Liver (tissue), 9 donors: ENCODE measurements around the gene GPD1. TPM values are rescaled to one million over a fixed set of nuclear protein-coding genes. Genes with fewer than 3 reads are reported as not detected.

Experiments
- DNase-seq: peaks from one replicate; pipeline ENCODE4 v3.0.0-alpha.2; 2017; ENCODE audit warnings: low spot score
- H3K27ac ChIP-seq, 2 donors: one replicate each; pipeline ENCODE4 v1.7.0; 2013; ENCODE audit warnings: inconsistent platforms in 2 of 2, low read length in 2 of 2, control low read depth in 1 of 2, low read depth in 1 of 2, mild to moderate bottlenecking in 1 of 2
- H3K27me3 ChIP-seq, 4 donors: one replicate each; pipeline versions ENCODE4 v1.6.1 to v1.7.0; 2013; ENCODE audit warnings: low read length in 3 of 4, inconsistent platforms in 1 of 4, mild to moderate bottlenecking in 1 of 4, moderate library complexity in 1 of 4; ENCODE audit not compliant: control insufficient read depth in 4 of 4, insufficient read depth in 4 of 4
- H3K36me3 ChIP-seq, 4 donors: one replicate each; pipeline versions ENCODE4 v1.6.1 to v1.7.0; 2013; ENCODE audit warnings: low read length in 3 of 4, mild to moderate bottlenecking in 3 of 4, low read depth in 1 of 4, moderate library complexity in 1 of 4; ENCODE audit not compliant: control insufficient read depth in 4 of 4, insufficient read depth in 3 of 4
- H3K4me1 ChIP-seq, 4 donors: one replicate each; pipeline versions ENCODE4 v1.6.1 to v1.7.0; 2013; ENCODE audit warnings: low read length in 3 of 4, mild to moderate bottlenecking in 3 of 4, moderate library complexity in 1 of 4; ENCODE audit not compliant: control insufficient read depth in 4 of 4, insufficient read depth in 4 of 4
- H3K4me3 ChIP-seq, 3 donors: one replicate each; pipeline versions ENCODE4 v1.6.1 to v1.7.0; 2013; ENCODE audit warnings: low read length in 3 of 3, control low read depth in 1 of 3, low read depth in 1 of 3, mild to moderate bottlenecking in 1 of 3
- H3K9ac ChIP-seq, 2 donors: one replicate each; pipeline ENCODE4 v1.7.0; 2013; ENCODE audit warnings: low read length in 2 of 2, mild to moderate bottlenecking in 2 of 2, moderate library complexity in 2 of 2, control low read depth in 1 of 2, low read depth in 1 of 2
- H3K9me3 ChIP-seq, 4 donors: one replicate each; pipeline versions ENCODE4 v1.6.1 to v1.7.0; 2013; ENCODE audit warnings: low read length in 3 of 4; ENCODE audit not compliant: control insufficient read depth in 4 of 4
- EGR1 ChIP-seq, 2 donors: IDR thresholded peaks; 2 replicates each; pipeline ENCODE4 v1.6.1; 2016 to 2018; ENCODE audit warnings: antibody characterized with exemption in 2 of 2, low read depth in 2 of 2
- FOXA1 ChIP-seq: IDR thresholded peaks from 2 replicates; pipeline ENCODE4 v1.6.1; 2016; ENCODE audit warnings: antibody characterized with exemption
- FOXA2 ChIP-seq: IDR thresholded peaks from 2 replicates; pipeline ENCODE4 v1.6.1; 2016; ENCODE audit warnings: antibody characterized with exemption
- GABPA ChIP-seq, 2 donors: IDR thresholded peaks in 1 of 2; conservative IDR thresholded peaks in 1 of 2; 2 replicates each; pipeline ENCODE4 v1.6.1; 2016; ENCODE audit warnings: antibody characterized with exemption in 2 of 2, mild to moderate bottlenecking in 1 of 2, moderate library complexity in 1 of 2
- HNF4A ChIP-seq, 2 donors: conservative IDR thresholded peaks; 2 replicates each; pipeline ENCODE4 v1.6.1; 2016; ENCODE audit warnings: antibody characterized with exemption in 2 of 2, mild to moderate bottlenecking in 2 of 2
- HNF4G ChIP-seq: IDR thresholded peaks from 2 replicates; pipeline ENCODE4 v1.6.1; 2016; ENCODE audit warnings: antibody characterized with exemption
- JUND ChIP-seq, 2 donors: IDR thresholded peaks; 2 replicates each; pipeline ENCODE4 v1.6.1; 2016; ENCODE audit warnings: antibody characterized with exemption in 2 of 2
- MAX ChIP-seq: IDR thresholded peaks from 2 replicates; pipeline ENCODE4 v1.6.1; 2016; ENCODE audit warnings: antibody characterized with exemption
- NR2F2 ChIP-seq: IDR thresholded peaks from 2 replicates; pipeline ENCODE4 v1.6.1; 2016; ENCODE audit warnings: antibody characterized with exemption
- RAD21 ChIP-seq, 2 donors: IDR thresholded peaks; 2 replicates each; pipeline ENCODE4 v1.6.1; 2016; ENCODE audit warnings: antibody characterized with exemption in 2 of 2, mild to moderate bottlenecking in 2 of 2
- RXRA ChIP-seq, 2 donors: IDR thresholded peaks; 2 replicates each; pipeline ENCODE4 v1.6.1; 2017 to 2018; ENCODE audit warnings: antibody characterized with exemption in 2 of 2, mild to moderate bottlenecking in 1 of 2
- SP1 ChIP-seq: IDR thresholded peaks from 2 replicates; pipeline ENCODE4 v1.6.1; 2018; ENCODE audit warnings: antibody characterized with exemption, mild to moderate bottlenecking
- TAF1 ChIP-seq: conservative IDR thresholded peaks from 2 replicates; pipeline ENCODE4 v1.6.1; 2016; ENCODE audit warnings: antibody characterized with exemption, mild to moderate bottlenecking
- YY1 ChIP-seq: IDR thresholded peaks from 2 replicates; pipeline ENCODE4 v1.6.1; 2016; ENCODE audit warnings: antibody characterized with exemption, mild to moderate bottlenecking
- ZBTB33 ChIP-seq: IDR thresholded peaks from 2 replicates; pipeline ENCODE4 v1.6.1; 2016; ENCODE audit warnings: antibody characterized with exemption
- WGBS: extraction: QIAGEN DNeasy Blood & Tissue Kit; methylation state at CpG from one replicate; pipeline ENCODE4 v1.1.7; 2013; 5-methylcytosine and 5-hydroxymethylcytosine counted together
- polyA plus RNA-seq, 2 donors: library from polyadenylated mRNA; stranded (reverse) in 1 of 2; unstranded in 1 of 2; fragments of 200-250 nt in 1 of 2; fragments of >200 nt in 1 of 2; fragmentation: Nextera tagmentation in 1 of 2; extraction: Ambion mirVana in 1 of 2; gene quantifications; one replicate each; pipeline versions ENCODE4 v1.2.1 to v1.2.3, GENCODE V29; 2013 to 2015
- total RNA-seq, 2 donors: library from RNA; depleted of rRNA; stranded (reverse); fragments of >200 nt; gene quantifications; one replicate each; pipeline ENCODE4 v1.2.3, GENCODE V29; 2014
- TF ChIP-seq, protein P1 (sequence below): fragments of 150-350 bp; IDR thresholded peaks from 2 replicates; pipeline ENCODE4 v1.5.1; 2017; ENCODE audit warnings: improper control_type of control experiment, low read depth, low read length; ENCODE audit not compliant: missing input control
- donor health status: healthy.
- donor health status: healthy.
- donor health status: healthy.
- donor health status: healthy.
- donor health status: healthy.

Gene GPD1
- total and polyA plus RNA-seq, 4 donors: 12.0 to 323 (median 85.6) TPM

GRCh38 chr12:50060120-50060468 lies 43.7 kb upstream of the GPD1 start:
- Histone ChIP-seq H3K9ac (no peak overlapping the region), H3K4me1 (peaks cover 7 to 20% (median 10%) of the 10 kb centered on the region in 4 donors), H3K27me3 (peaks cover 0 to 2% (median 0%) of the 10 kb centered on the region in 4 donors), H3K4me3 (no peak overlapping the region), H3K9me3 (no peaks in the 10 kb centered on the region), H3K27ac (no peak overlapping the region), H3K36me3 (no peaks in the 10 kb centered on the region)
- TF ChIP-seq HNF4A (conservative IDR thresholded peaks at IDR 0.05): no peak
- DNase-seq: no peak
- 68% methylated on average over 4 of the region's 4 CpGs for WGBS

GRCh38 chr12:50061171-50061570 lies 42.6 kb upstream of the GPD1 start:
- H3K27ac ChIP-seq: no peak overlapping the region
- no peak for TF ChIP-seq JUND (IDR thresholded peaks at IDR 0.05)
- no peak for TF ChIP-seq HNF4G
- TF ChIP-seq FOXA1: no peak
- peaks cover 0 to 2% (median 0%) of the 10 kb centered on the region in 4 donors for H3K27me3 ChIP-seq
- DNase-seq: no peak
- peaks cover 3 to 15% (median 9%) of the 10 kb centered on the region in 4 donors for H3K4me1 ChIP-seq
- WGBS: 77% methylated on average over 2 of the region's 2 CpGs
- no peaks in the 10 kb centered on the region for H3K9me3 ChIP-seq
- H3K4me3 ChIP-seq: no peak overlapping the region
- H3K36me3 ChIP-seq: no peaks in the 10 kb centered on the region
- no peak overlapping the region for H3K9ac ChIP-seq

DNA sequence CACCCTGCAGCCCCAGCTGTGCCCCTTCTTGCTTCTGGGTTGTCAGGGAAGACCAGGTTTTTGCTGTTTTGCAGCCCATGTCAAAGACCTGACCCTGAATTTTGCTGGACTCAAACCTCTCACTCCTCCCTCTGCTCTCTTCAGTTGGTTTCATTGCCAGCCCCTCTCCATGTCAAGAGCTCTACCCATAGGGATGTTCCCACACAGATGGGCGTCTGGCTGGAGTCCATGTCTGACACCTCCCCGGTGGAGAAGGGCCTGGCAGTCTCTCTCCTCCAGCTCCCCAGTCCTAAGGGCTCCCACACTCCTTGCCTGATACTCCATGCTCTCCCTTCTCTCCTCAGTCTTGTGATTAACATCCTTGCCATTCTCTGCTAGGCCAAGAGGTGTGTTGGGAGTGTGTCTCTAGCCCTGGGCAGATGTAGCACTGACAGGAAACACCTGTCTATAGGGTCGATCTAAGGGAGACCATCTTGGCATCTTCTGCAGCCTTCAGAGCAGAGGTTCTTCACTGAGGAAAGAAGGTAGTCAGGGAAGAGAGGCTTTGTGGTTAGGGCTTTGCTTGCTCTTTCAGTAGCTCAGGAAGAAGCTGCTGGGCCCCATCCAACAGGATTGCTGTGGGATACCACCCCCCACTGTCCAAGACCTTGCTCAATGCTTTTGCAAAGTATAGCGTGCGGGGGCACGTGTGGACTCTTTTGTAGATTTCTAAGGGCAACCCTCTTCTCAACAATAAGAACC lies 41.7 kb upstream of the GPD1 start:
- no peak overlapping the region for H3K27ac ChIP-seq
- TF ChIP-seq NR2F2 (no peak), SP1 (no peak)
- H3K9ac ChIP-seq: no peak overlapping the region
- no peaks in the 10 kb centered on the region for H3K9me3 ChIP-seq
- no peak for DNase-seq
- H3K27me3 ChIP-seq: peaks cover 0 to 2% (median 0%) of the 10 kb centered on the region in 4 donors
- WGBS: 66% methylated on average over 6 of the region's 6 CpGs
- H3K4me3 ChIP-seq: no peak overlapping the region
- H3K36me3 ChIP-seq: no peaks in the 10 kb centered on the region
- peaks cover 1 to 10% (median 5%) of the 10 kb centered on the region in 4 donors for H3K4me1 ChIP-seq

DNA sequence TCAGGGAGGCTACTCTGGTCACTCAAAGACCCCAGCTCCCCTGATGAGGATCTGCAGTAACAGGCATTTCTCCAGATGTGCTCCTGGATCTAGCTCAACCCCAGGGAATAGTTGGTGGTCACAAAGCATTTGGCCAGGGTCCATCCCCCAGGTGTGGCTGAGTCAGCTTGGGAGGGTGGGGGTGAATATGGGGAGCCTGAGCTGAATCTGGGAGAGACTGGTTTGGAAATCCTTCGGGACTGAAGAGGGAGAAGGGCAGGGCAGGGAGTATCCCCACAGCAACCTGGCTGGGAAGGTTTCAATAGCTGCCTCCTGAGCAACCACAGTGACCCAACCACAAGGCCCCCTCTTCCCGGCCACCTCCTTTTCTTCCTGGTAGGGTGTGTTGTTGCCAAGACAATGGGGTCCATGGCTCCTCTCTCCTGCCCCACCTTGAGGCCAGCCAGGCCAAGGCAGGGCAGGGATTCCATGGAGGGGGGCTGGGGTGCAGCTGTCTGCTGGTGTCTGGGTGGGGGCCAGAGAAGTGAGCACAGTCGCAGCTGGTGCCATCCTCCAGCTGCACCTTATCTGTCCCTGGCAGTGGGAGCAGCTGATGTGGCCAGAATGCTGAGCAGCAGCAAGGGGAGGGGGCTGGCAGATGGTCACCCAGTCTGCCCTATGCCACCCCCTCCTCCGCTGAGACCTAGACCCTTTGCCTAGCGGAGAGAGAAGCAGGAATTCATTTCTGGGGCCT lies 40.9 kb upstream of the GPD1 start:
- Histone ChIP-seq H3K27me3 (peaks cover 0 to 2% (median 0%) of the 10 kb centered on the region in 4 donors), H3K4me3 (no peak overlapping the region), H3K4me1 (peaks cover 0 to 3% (median 2%) of the 10 kb centered on the region in 4 donors), H3K36me3 (no peaks in the 10 kb centered on the region), H3K27ac (no peak overlapping the region), H3K9me3 (no peaks in the 10 kb centered on the region), H3K9ac (no peak overlapping the region)
- 80% methylated on average over 5 of the region's 5 CpGs for WGBS
- DNase-seq: no peak
- TF ChIP-seq EGR1 (IDR thresholded peaks at IDR 0.05; ENCODE audit: low read depth in 2 of 2) (no peak), ZBTB33 (no peak), FOXA2 (no peak), HNF4A (conservative IDR thresholded peaks at IDR 0.05) (no peak), YY1 (no peak), GABPA (IDR thresholded peaks at IDR 0.05 in 1 of 2, conservative IDR thresholded peaks at IDR 0.05 in 1 of 2) (no peak), RXRA (IDR thresholded peaks at IDR 0.05) (no peak), HNF4G (no peak), RAD21 (IDR thresholded peaks at IDR 0.05) (no peak), MAX (no peak), JUND (IDR thresholded peaks at IDR 0.05) (no peak), TAF1 (no peak)
- TF ChIP-seq, protein P1, sequence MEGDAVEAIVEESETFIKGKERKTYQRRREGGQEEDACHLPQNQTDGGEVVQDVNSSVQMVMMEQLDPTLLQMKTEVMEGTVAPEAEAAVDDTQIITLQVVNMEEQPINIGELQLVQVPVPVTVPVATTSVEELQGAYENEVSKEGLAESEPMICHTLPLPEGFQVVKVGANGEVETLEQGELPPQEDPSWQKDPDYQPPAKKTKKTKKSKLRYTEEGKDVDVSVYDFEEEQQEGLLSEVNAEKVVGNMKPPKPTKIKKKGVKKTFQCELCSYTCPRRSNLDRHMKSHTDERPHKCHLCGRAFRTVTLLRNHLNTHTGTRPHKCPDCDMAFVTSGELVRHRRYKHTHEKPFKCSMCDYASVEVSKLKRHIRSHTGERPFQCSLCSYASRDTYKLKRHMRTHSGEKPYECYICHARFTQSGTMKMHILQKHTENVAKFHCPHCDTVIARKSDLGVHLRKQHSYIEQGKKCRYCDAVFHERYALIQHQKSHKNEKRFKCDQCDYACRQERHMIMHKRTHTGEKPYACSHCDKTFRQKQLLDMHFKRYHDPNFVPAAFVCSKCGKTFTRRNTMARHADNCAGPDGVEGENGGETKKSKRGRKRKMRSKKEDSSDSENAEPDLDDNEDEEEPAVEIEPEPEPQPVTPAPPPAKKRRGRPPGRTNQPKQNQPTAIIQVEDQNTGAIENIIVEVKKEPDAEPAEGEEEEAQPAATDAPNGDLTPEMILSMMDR: no peak
